SK-N-SH (cell line): Measurements from ENCODE around the gene PRKCB. TPM values are rescaled to one million over a fixed set of nuclear protein-coding genes. Genes with fewer than 3 reads are reported as not detected.

Experiments used
- CTCF ChIA-PET: fragments of 300-600, 350-600 bp; formaldehyde crosslinking; extraction: SDS; loops from one replicate; lab custom pipeline; 2021; lab: Yijun Ruan, JAX
- POLR2A ChIA-PET: fragments of 350-600 bp; sonication (Branson Sonifier 250); formaldehyde crosslinking; extraction: SDS; loops from one replicate; lab custom pipeline; 2020; ENCODE audit warnings: antibody characterized with exemption, inconsistent platforms; lab: Yijun Ruan, JAX
- DNase-seq: peaks from one replicate; pipeline ENCODE4 v3.0.0; 2012
- H2AFZ ChIP-seq: fragments of 200-600 bp; sonication (generic); 2 replicates; pipeline ENCODE4 v1.8.1; 2016; ENCODE audit warnings: antibody characterized with exemption, mild to moderate bottlenecking, low read depth
- H3F3A ChIP-seq: fragments of 200-600 bp; sonication (generic); replicated peaks from 2 replicates; pipeline ENCODE3; 2016; ENCODE audit warnings: antibody characterized with exemption, mild to moderate bottlenecking; ENCODE audit not compliant: insufficient read depth
- H3K27ac ChIP-seq, 2 experiments: fragments of 200-500 bp in 1 of 2; fragments of 200-600 bp in 1 of 2; sonication (Bioruptor generic) in 1 of 2; sonication (generic), shearing (Covaris generic) in 1 of 2; 2 replicates each; pipeline versions ENCODE4 v1.5.1 to v1.6.1; 2014 to 2016; ENCODE audit warnings: low read depth in 2 of 2, inconsistent platforms in 1 of 2, low read length in 1 of 2, mild to moderate bottlenecking in 1 of 2, mixed read lengths in 1 of 2
- H3K27me3 ChIP-seq: fragments of 200-600 bp; sonication (generic), shearing (Covaris generic); 2 replicates; pipeline ENCODE4 v1.6.1; 2016; ENCODE audit warnings: mixed run types; ENCODE audit not compliant: insufficient read depth
- H3K36me3 ChIP-seq, 2 experiments: fragments of 200-500 bp in 1 of 2; fragments of 200-600 bp in 1 of 2; sonication (Bioruptor generic) in 1 of 2; sonication (generic) in 1 of 2; replicated peaks in 1 of 2; 2 replicates each; pipeline versions ENCODE3 to v1.5.1; 2014 to 2016; ENCODE audit warnings: low read length in 1 of 2, mild to moderate bottlenecking in 1 of 2; ENCODE audit not compliant: insufficient read depth in 2 of 2, control insufficient read depth in 1 of 2
- H3K4me1 ChIP-seq, 2 experiments: fragments of 200-500 bp in 1 of 2; fragments of 200-600 bp in 1 of 2; sonication (Bioruptor generic) in 1 of 2; sonication (generic), shearing (Covaris generic) in 1 of 2; 2 replicates each; pipeline versions ENCODE4 v1.5.1 to v1.6.1; 2014 to 2016; ENCODE audit warnings: low read depth in 1 of 2, low read length in 1 of 2, mixed run types in 1 of 2; ENCODE audit not compliant: insufficient read depth in 2 of 2, control insufficient read depth in 1 of 2
- H3K4me2 ChIP-seq: fragments of 200-600 bp; sonication (generic), shearing (Covaris generic); 2 replicates; pipeline ENCODE4 v1.6.1; 2017; ENCODE audit warnings: mixed run types
- H3K4me3 ChIP-seq, 2 experiments: fragments of 200-500 bp in 1 of 2; fragments of 200-600 bp in 1 of 2; sonication (Bioruptor generic) in 1 of 2; sonication (generic), shearing (Covaris generic) in 1 of 2; 2 replicates each; pipeline versions ENCODE4 v1.5.1 to v1.8.1; 2014 to 2016; ENCODE audit warnings: low read depth in 2 of 2, inconsistent platforms in 1 of 2, low read length in 1 of 2, mild to moderate bottlenecking in 1 of 2, mixed read lengths in 1 of 2, moderate library complexity in 1 of 2
- H3K79me2 ChIP-seq: fragments of 200-600 bp; sonication (generic); 2 replicates; pipeline ENCODE4 v1.8.1; 2017; ENCODE audit warnings: mild to moderate bottlenecking; ENCODE audit not compliant: insufficient read depth
- H3K9ac ChIP-seq: fragments of 200-600 bp; sonication (generic); 2 replicates; pipeline ENCODE4 v1.6.1; 2017; ENCODE audit warnings: mixed run types
- H3K9me2 ChIP-seq: fragments of 200-600 bp; sonication (generic); 2 replicates; pipeline ENCODE4 v1.6.1; 2017; ENCODE audit warnings: mixed run types
- H3K9me3 ChIP-seq: fragments of 200-600 bp; sonication (generic); 2 replicates; pipeline ENCODE4 v1.6.1; 2017; ENCODE audit warnings: mixed run types, mild to moderate bottlenecking, moderate library complexity
- H4K20me1 ChIP-seq: fragments of 200-600 bp; sonication (generic); 2 replicates; pipeline ENCODE4 v1.6.1; 2017; ENCODE audit warnings: mild to moderate bottlenecking, mixed run types; ENCODE audit not compliant: insufficient read depth
- CTCF ChIP-seq: fragments of 200-600 bp; sonication (generic); IDR thresholded peaks from 2 replicates; pipeline ENCODE4 v1.6.1; 2017; ENCODE audit warnings: antibody characterized with exemption, mild to moderate bottlenecking, moderate library complexity
- EP300 ChIP-seq, 2 experiments: IDR thresholded peaks; 2 replicates each; pipeline versions ENCODE4 v1.4.0 to v1.6.1; 2012; ENCODE audit warnings: borderline replicate concordance in 1 of 2, low read depth in 1 of 2, low read length in 1 of 2
- EZH2phosphoT487 ChIP-seq: fragments of 200-600 bp; sonication (generic); IDR thresholded peaks from 2 replicates; pipeline ENCODE4 v1.6.1; 2017; ENCODE audit warnings: low read depth, mixed run types, mild to moderate bottlenecking, antibody characterized with exemption, moderate library complexity, borderline replicate concordance
- GABPA ChIP-seq: IDR thresholded peaks from 2 replicates; pipeline ENCODE4 v1.4.0; 2012; ENCODE audit warnings: low read depth, mild to moderate bottlenecking
- GATA2 ChIP-seq: sonication (generic); formaldehyde crosslinking; IDR thresholded peaks from 2 replicates; pipeline ENCODE4 v1.5.0; 2020; ENCODE audit warnings: mild to moderate bottlenecking, missing genetic modification reagents
- IRF3 ChIP-seq: fragments of 150-350 bp; IDR thresholded peaks from 2 replicates; pipeline ENCODE4 v1.6.1; 2016; ENCODE audit warnings: mild to moderate bottlenecking, low read depth, low read length
- JUND ChIP-seq: IDR thresholded peaks from 2 replicates; pipeline ENCODE4 v1.4.0; 2012
- MAX ChIP-seq: IDR thresholded peaks from 2 replicates; pipeline ENCODE4 v1.4.0; 2012; ENCODE audit warnings: low read depth
- MXI1 ChIP-seq: IDR thresholded peaks from 2 replicates; pipeline ENCODE4 v1.6.1; 2012; ENCODE audit warnings: mild to moderate bottlenecking, low read depth, low read length, improper control_type of control experiment
- NRF1 ChIP-seq: IDR thresholded peaks from 2 replicates; pipeline ENCODE4 v1.6.1; 2012; ENCODE audit warnings: low read depth, mild to moderate bottlenecking, low read length
- POLR2AphosphoS5 ChIP-seq: IDR thresholded peaks from 2 replicates; pipeline ENCODE4 v1.6.1; 2012; ENCODE audit warnings: low read depth, low read length
- RAD21 ChIP-seq: IDR thresholded peaks from 2 replicates; pipeline ENCODE4 v1.6.1; 2012; ENCODE audit warnings: mild to moderate bottlenecking, low read length
- RFX5 ChIP-seq: IDR thresholded peaks from 2 replicates; pipeline ENCODE4 v1.6.1; 2012; ENCODE audit warnings: mild to moderate bottlenecking, improper control_type of control experiment, low read length
- SIN3A ChIP-seq: IDR thresholded peaks from 2 replicates; pipeline ENCODE4 v1.6.1; 2012; ENCODE audit warnings: low read depth, mild to moderate bottlenecking, low read length, moderate library complexity, borderline replicate concordance
- USF2 ChIP-seq: fragments of 150-350 bp; IDR thresholded peaks from 2 replicates; pipeline ENCODE4 v1.6.1; 2017; ENCODE audit warnings: antibody characterized with exemption, low read length, low read depth, borderline replicate concordance
- WGBS: methylation state at CpG from one replicate; pipeline ENCODE4 v1.1.6; 2017; ENCODE audit warnings: low lambda C conversion rate; 5-methylcytosine and 5-hydroxymethylcytosine counted together
- polyA plus RNA-seq, 3 experiments: library from polyadenylated mRNA; depleted of rRNA; stranded (reverse); fragments of >200 nt; gene quantifications; 2 replicates each; pipeline ENCODE4 v1.2.3, GENCODE V29; 2012

PRKCB gene
- polyA plus RNA-seq, 1 of the 3 experiments (the other 2 are of a cell fraction) = 0.12 TPM

- DNase-seq = no peak
These were observed 144.2 kb downstream of the PRKCB start for GRCh38 chr16:23979982-23980381.

More at GRCh38 chr16:23979982-23980381, 144.2 kb downstream of the PRKCB start:
- 18% methylated on average over 4 of the region's 4 CpGs for WGBS
- Histone ChIP-seq H3K4me2 (no peak overlapping the region), H3K9me2 (no peaks in the 10 kb centered on the region), H3K79me2 (no peaks in the 10 kb centered on the region), H3F3A (no peaks in the 10 kb centered on the region), H3K4me1 (no peaks in the 10 kb centered on the region), H3K27ac (no peak overlapping the region), H3K9me3 (no peaks in the 10 kb centered on the region), H3K27me3 (no peaks in the 10 kb centered on the region), H3K9ac (no peak overlapping the region), H3K36me3 (no peaks in the 10 kb centered on the region), H2AFZ (no peak overlapping the region), H3K4me3 (no peak overlapping the region), H4K20me1 (no peaks in the 10 kb centered on the region)
- ChIA-PET POLR2A (no interaction called here), CTCF (no interaction called here)
- TF ChIP-seq NRF1 (no peak), POLR2AphosphoS5 (no peak), RAD21 (no peak), MAX (no peak), EZH2phosphoT487 (no peak), IRF3 (no peak), MXI1 (no peak), CTCF (no peak), JUND (no peak), GATA2 (CRISPR knock-in tag) (no peak), RFX5 (no peak), GABPA (no peak), EP300 (IDR thresholded peaks at IDR 0.05; ENCODE audit: borderline replicate concordance in 1 of 2, low read depth in 1 of 2, low read length in 1 of 2) (no peak), USF2 (no peak), SIN3A (no peak)
